HG03108 (cell line): ENCODE results near the gene FHIT.

ENCODE experiments used
- ATAC-seq: cut with Tn5 transposase; IDR thresholded peaks from one replicate; pipeline ENCODE4 v1.9.1; 2021; ENCODE audit warnings: moderate library complexity; ENCODE audit not compliant: unreplicated experiment

Gene FHIT

GRCh38 chr3:60781935-60782334 lies 469.3 kb downstream of the FHIT start:
- no peak for ATAC-seq

DNA sequence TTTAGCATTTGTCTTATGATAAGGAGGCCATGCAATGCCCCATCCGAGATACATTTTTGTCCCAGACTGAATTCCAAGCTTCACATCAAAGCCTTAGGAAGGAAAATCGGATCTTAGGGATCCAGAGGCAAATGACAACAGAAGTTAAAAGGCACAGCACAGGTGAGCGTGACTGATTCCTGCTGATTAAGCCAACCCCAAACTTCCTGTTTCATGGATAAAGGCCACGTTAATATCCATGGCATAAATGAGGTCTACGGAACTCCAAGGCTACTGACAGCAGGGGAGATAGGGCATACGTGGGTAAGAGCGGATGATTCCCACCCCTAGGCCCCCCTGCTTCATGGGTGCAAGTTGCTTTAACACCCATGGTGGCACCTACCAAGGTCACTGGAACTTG lies 471.6 kb downstream of the FHIT start:
- ATAC-seq, result no peak

GRCh38 chr3:60775985-60776384 lies 475.3 kb downstream of the FHIT start:
- ATAC-seq, result no peak

- no peak for ATAC-seq
These were observed 476.6 kb downstream of the FHIT start for GRCh38 chr3:60774617-60775016.

- no peak for ATAC-seq
These were observed 478.7 kb downstream of the FHIT start for GRCh38 chr3:60772584-60772983.

DNA sequence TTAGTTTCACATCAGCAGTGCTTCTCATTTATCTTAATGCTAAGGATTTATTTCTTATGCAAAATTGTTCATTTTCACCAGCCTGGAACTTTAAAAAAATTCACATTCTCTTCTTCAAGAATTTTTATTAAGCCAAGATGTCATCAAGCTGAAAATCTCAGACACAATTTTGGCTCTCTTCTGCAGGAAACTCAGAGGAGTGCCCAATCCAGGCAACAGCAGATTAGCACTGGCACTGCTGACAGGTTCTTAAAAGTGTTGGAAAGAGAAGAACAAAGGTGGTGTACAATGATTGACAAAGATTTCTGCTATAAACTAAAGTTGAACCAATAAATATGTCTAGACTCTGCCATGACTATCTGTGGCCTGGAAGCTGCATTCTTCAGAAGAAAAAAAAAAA lies 479.5 kb downstream of the FHIT start:
- no peak for ATAC-seq

GRCh38 chr3:60770532-60770931 lies 480.7 kb downstream of the FHIT start:
- no peak for ATAC-seq

DNA sequence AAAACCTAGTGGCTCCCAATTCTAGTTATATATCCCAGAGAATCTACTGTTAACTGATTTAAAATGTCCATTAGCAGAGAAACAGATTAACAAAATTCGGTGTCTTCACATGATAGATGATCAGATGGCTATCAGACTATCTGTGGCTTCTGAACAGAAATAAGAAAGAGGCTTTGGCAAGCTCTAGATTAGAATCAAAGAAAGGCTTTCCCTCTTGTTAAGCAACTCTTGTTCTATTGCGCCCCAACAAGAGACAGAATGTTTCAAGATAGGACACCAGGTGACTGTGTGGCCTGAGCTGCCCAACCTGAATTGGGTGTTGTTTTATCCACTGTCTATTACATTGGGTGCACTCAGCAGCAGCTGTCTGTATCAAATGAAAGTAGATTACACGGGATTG lies 483.7 kb downstream of the FHIT start:
- no peak for ATAC-seq

- ATAC-seq, result no peak
These were observed 485.5 kb downstream of the FHIT start for GRCh38 chr3:60765776-60766175.

GRCh38 chr3:60764870-60765269 lies 486.4 kb downstream of the FHIT start:
- ATAC-seq, result no peak

- no peak for ATAC-seq
These were observed 491.1 kb downstream of the FHIT start for GRCh38 chr3:60760145-60760544.

GRCh38 chr3:60759439-60759838 lies 491.8 kb downstream of the FHIT start:
- ATAC-seq, result no peak

DNA sequence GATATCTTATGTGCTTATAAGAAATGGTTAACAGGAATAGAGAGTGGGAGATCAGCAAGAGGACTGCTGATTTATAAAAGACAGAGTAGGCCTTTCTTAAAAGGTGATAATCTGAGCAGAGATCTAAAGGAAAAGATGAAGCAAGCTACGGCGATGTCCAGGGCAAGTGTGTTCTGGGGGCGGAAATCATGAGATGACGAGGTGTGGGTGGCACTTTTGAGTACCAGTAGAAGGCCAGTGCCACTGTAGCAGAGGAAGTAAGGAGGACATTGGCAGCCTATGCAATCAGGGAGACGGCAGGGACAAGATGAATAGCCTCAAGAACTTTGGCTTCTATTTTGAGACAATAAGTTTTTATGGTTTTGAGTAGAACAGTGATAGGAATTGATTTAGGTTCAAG lies 492.4 kb downstream of the FHIT start:
- no peak for ATAC-seq

- ATAC-seq, result no peak
These were observed 493.1 kb downstream of the FHIT start for GRCh38 chr3:60758171-60758570.

- ATAC-seq, result no peak
These were observed 493.5 kb downstream of the FHIT start for GRCh38 chr3:60757724-60758123.

- no peak for ATAC-seq
These were observed 494.8 kb downstream of the FHIT start for GRCh38 chr3:60756241-60757030.

DNA sequence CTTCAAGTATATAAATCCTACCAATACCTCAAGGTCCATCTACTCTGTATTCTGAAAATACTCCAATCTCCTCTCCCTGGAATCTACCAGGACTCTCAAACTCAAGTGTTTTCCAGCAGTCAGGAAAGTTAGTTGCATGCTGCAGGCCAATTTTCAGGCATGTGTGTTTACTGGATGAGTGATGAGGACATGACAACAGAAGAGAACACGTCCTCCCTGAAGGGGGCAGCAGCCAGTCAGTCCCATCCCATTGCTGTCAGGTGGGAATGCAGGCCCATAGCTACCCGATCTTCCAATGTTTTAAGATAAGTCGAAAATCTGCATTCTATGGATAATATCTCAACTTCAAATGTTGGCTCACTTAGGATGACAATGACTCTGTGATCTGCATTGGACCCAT lies 496.2 kb downstream of the FHIT start:
- no peak for ATAC-seq

DNA sequence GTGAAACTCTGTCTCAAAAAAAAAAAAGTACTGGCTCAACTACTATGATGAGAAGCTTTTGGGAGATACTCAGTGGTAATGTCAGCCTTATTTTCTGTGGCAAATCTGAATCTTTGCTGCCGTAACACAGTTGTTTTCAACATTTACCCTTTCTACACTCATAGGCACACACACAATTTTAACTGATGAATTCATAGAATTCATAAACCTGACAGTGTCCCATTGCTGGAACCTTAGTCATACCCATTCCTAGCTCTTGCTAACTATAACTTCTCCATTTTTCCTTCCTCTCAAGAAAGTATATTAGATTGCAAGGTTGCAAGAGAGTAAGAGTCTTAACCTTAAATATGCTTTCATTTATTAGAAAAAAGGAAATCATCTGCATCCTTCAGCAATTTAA lies 496.6 kb downstream of the FHIT start:
- no peak for ATAC-seq

- ATAC-seq, result no peak
These were observed 498.4 kb downstream of the FHIT start for GRCh38 chr3:60752809-60753208.

GRCh38 chr3:60746695-60747416 lies 504.4 kb downstream of the FHIT start:
- ATAC-seq, result no peak

- ATAC-seq, result no peak
These were observed 505.1 kb downstream of the FHIT start for GRCh38 chr3:60746043-60746638.

- no peak for ATAC-seq
These were observed 507.6 kb downstream of the FHIT start for GRCh38 chr3:60743631-60744164.
